HL-60 (cell line): ENCODE data around the gene COL4A6.

Source experiments
- CTCF ChIP-seq: IDR thresholded peaks from one replicate; pipeline ENCODE4 v1.5.1; 2011; ENCODE audit warnings: low read length, control low read depth, inconsistent platforms; ENCODE audit not compliant: insufficient read depth
- REST ChIP-seq: IDR thresholded peaks from 2 replicates; pipeline ENCODE4 v1.6.1; 2012; ENCODE audit warnings: low read depth; ENCODE audit not compliant: insufficient replicate concordance

GRCh38 chrX:108310506-108310905, 127.7 kb downstream of the COL4A6 start:
- TF ChIP-seq CTCF (no peak), REST (no peak)
